HG03469 (cell line): ENCODE measurements around the gene UFSP2.

Experiments used
- ATAC-seq: cut with Tn5 transposase; IDR thresholded peaks from one replicate; pipeline ENCODE4 v1.9.1; 2021; ENCODE audit warnings: mild to moderate bottlenecking, moderate library complexity, moderate number of reproducible peaks; ENCODE audit not compliant: unreplicated experiment

UFSP2 gene

DNA sequence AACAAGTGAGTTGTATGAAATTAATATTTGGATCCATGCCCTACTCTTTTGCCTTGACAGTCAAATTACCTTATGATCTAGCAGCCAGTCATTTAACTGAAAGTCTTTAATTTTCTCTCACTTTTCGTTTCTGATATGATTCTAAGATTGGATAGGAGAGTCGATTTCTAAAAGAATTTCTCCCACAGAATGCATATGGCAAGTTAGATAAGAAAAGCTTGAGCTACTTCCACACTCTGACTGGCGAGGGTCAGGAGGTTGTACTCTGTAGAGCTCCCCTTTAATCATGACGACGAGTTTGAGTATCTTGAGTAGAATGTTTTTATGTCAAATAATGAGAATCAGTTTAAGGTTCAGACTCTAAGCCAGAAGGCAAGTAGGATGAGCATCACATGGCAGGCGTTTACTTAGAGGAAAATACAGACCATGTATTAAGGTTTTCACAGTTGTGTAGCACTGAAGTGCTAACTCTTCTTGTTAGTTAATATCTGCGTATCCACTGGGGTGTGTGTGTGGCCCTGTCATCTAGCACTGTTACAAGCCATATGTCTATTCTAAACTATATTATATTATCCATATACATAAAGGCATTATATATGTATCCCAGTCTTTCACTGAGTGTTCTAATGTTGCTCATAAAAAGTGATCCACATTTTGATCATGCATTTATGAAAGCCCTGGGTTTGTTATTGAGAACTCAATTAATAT is 67.9 kb downstream of the UFSP2 start:
- no peak for ATAC-seq

DNA sequence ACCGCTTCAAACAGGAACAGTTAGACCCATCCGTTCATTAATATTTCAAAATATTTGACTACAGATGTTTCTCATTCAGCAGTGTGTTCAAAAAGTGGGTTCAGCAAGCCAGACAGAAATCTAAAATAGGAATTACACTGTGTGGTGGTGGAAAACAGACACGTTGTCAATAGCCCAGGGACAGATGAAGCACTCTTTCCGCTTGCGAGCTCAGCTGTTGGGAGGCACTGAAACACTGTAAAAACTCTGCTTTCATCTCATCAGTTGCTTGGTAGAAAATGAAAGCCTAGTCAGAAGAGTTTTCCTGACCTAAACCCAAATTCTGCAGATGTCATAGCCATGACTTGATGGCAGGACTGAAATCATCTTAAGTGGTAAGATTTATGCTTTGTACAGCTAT is 68.6 kb downstream of the UFSP2 start:
- no peak for ATAC-seq

DNA sequence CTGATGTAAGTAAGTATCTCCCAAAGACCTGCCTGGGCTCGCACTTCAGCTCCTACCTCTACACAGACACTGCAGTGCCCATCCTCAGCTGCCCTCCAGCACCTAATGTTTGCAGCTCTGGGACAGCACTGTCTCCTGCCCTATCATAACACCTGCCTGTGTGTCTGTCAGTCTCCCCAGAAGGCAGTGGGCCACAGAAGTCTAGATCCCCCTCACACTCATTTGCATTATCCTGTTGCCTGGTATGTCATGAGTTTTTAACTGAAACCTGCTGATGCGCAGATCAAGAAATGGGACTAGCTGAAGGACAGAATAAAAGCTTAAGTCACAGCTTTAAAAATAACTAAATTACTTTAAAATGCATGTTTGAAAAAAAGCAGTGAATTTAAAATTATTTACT is 73.0 kb downstream of the UFSP2 start:
- no peak for ATAC-seq

DNA sequence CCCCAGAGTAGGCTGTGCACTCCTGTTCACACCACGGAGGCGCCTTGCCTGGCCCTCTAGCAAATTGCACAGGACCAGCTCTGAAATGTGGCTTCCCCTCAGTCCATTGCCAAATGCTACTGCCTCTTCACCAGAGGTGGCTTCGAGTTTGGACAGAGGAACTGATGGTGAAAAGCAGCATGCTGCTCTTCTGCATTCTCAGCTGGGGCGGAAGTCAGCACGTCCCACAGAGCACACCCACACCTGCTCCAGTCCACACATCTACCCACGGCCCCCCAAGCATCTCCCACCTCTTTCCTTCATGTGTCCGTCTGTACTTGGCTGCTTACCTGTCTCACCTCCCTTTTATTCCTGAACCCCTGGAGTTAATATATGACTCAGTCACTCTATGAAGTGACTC is 73.6 kb downstream of the UFSP2 start:
- ATAC-seq: no peak

DNA sequence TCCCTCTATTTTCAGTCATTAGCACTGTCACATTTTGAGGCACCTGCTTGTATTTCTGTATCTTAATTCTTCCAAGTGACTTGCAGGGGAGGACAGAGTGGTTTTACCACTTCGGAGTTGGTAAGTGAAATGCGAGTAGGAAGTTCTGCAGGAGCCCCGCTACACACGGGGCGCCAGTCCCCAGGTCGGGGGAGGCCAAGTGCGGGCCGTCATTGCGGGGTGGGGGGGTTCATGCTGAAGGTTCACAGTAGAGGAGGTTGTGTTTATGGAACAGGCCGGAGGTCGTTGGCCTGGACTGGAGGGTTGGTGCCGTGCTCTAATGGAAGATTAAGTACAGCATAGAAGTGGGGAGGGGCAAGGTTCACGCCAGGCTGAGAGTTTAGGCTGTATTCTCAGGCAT is 74.1 kb downstream of the UFSP2 start:
- ATAC-seq: no peak
